IMR-90 (cell line): ENCODE results near the gene CCDC198. TPM values are rescaled to one million over a fixed set of nuclear protein-coding genes. Genes with fewer than 3 reads are reported as not detected.

Experiments used
- ATAC-seq: fragments of 200-7000 bp; cut with Tn5 transposase; 2 replicates; pipeline ENCODE4 v1.9.1; 2020; ENCODE audit warnings: low read depth, mild to moderate bottlenecking, moderate library complexity
- BruUV-seq: library from RNA; stranded (reverse); fragments of 400-500 nt; replicated peaks from 2 replicates; lab custom pipeline; 2021; lab: Mats Ljungman, UMichigan
- CTCF ChIA-PET: fragments of 300-600 bp; formaldehyde crosslinking; extraction: SDS; loops from one replicate; lab custom pipeline; 2021; ENCODE audit warnings: antibody characterized with exemption; lab: Yijun Ruan, JAX
- POLR2A ChIA-PET: fragments of 300-600 bp; sonication (Branson Sonifier 250); formaldehyde crosslinking; loops from one replicate; lab custom pipeline; 2022; ENCODE audit warnings: antibody characterized with exemption; ENCODE audit not compliant: unreplicated experiment; lab: Charles Lee
- DNase-seq: peaks from one replicate; pipeline ENCODE4 v3.0.0; 2013
- H2AFZ ChIP-seq: replicated peaks from 2 replicates; pipeline ENCODE3; 2013; ENCODE audit warnings: low read length, mild to moderate bottlenecking; ENCODE audit not compliant: poor library complexity
- H2AK5ac ChIP-seq: 2 replicates; pipeline ENCODE4 v1.6.1; 2013; ENCODE audit warnings: low read depth, low read length, inconsistent platforms
- H2AK9ac ChIP-seq: replicated peaks from 2 replicates; pipeline ENCODE3; 2013; ENCODE audit warnings: mild to moderate bottlenecking, low read depth, low read length, moderate library complexity; ENCODE audit not compliant: poor library complexity
- H2BK120ac ChIP-seq: 2 replicates; pipeline ENCODE4 v1.6.1; 2013; ENCODE audit warnings: low read depth, low read length, inconsistent platforms
- H2BK15ac ChIP-seq: 3 replicates; pipeline ENCODE4 v1.6.1; 2013; ENCODE audit warnings: low read depth, low read length, inconsistent platforms
- H2BK20ac ChIP-seq: 2 replicates; pipeline ENCODE4 v1.6.1; 2013; ENCODE audit warnings: low read depth, mild to moderate bottlenecking, inconsistent platforms, low read length, moderate library complexity
- H2BK5ac ChIP-seq: 2 replicates; pipeline ENCODE4 v1.6.1; 2013; ENCODE audit warnings: mild to moderate bottlenecking, low read depth, low read length, inconsistent platforms; ENCODE audit not compliant: poor library complexity, severe bottlenecking
- H3K14ac ChIP-seq: replicated peaks from 2 replicates; pipeline ENCODE4 v1.6.1; 2013; ENCODE audit warnings: low read depth, low read length, inconsistent platforms
- H3K18ac ChIP-seq: 2 replicates; pipeline ENCODE4 v1.6.1; 2013; ENCODE audit warnings: low read depth, low read length, control low read depth
- H3K23ac ChIP-seq: 2 replicates; pipeline ENCODE4 v1.6.1; 2013; ENCODE audit warnings: low read depth, low read length, inconsistent platforms
- H3K27ac ChIP-seq: 2 replicates; pipeline ENCODE4 v1.5.1; 2013; ENCODE audit warnings: mild to moderate bottlenecking, control low read depth, low read length; ENCODE audit not compliant: insufficient read depth
- H3K27me3 ChIP-seq: 2 replicates; pipeline ENCODE4 v1.6.1; 2013; ENCODE audit warnings: low read length; ENCODE audit not compliant: control insufficient read depth, insufficient read depth
- H3K36me3 ChIP-seq: 2 replicates; pipeline ENCODE4 v1.6.1; 2013; ENCODE audit warnings: low read length, mixed read lengths; ENCODE audit not compliant: control insufficient read depth, insufficient read depth
- H3K4ac ChIP-seq: 2 replicates; pipeline ENCODE4 v1.6.1; 2013; ENCODE audit warnings: low read depth, low read length, inconsistent platforms
- H3K4me1 ChIP-seq: 2 replicates; pipeline ENCODE4 v1.6.1; 2013; ENCODE audit warnings: low read length, mixed read lengths; ENCODE audit not compliant: control insufficient read depth, insufficient read depth
- H3K4me2 ChIP-seq: 2 replicates; pipeline ENCODE4 v1.6.1; 2013; ENCODE audit warnings: low read depth, mild to moderate bottlenecking, control low read depth, low read length, moderate library complexity
- H3K4me3 ChIP-seq: 2 replicates; pipeline ENCODE4 v1.5.1; 2013; ENCODE audit warnings: low read depth, mild to moderate bottlenecking, control low read depth, low read length, moderate library complexity; ENCODE audit not compliant: insufficient read depth
- H3K56ac ChIP-seq: 2 replicates; pipeline ENCODE4 v1.6.1; 2013; ENCODE audit warnings: low read length, inconsistent platforms; ENCODE audit not compliant: insufficient read depth; ENCODE audit errors: extremely low read depth
- H3K79me1 ChIP-seq, 2 experiments: 2 replicates each; pipeline ENCODE4 v1.6.1; 2013; ENCODE audit warnings: low read length in 2 of 2, inconsistent platforms in 1 of 2, low read depth in 1 of 2
- H3K9ac ChIP-seq: 2 replicates; pipeline ENCODE4 v1.6.1; 2013; ENCODE audit warnings: low read depth, low read length, control low read depth
- H3K9me1 ChIP-seq: 2 replicates; pipeline ENCODE4 v1.6.1; 2013; ENCODE audit warnings: low read length, inconsistent platforms; ENCODE audit not compliant: insufficient read depth
- H3K9me3 ChIP-seq: 2 replicates; pipeline ENCODE4 v1.6.1; 2013; ENCODE audit warnings: low read length; ENCODE audit not compliant: control insufficient read depth, insufficient read depth
- H4K20me1 ChIP-seq: 2 replicates; pipeline ENCODE4 v1.6.1; 2013; ENCODE audit warnings: low read length, inconsistent platforms; ENCODE audit not compliant: insufficient read depth
- H4K5ac ChIP-seq: 2 replicates; pipeline ENCODE4 v1.6.1; 2013; ENCODE audit warnings: mild to moderate bottlenecking, low read depth, low read length, control low read depth
- H4K8ac ChIP-seq, 2 experiments: 2 replicates each; pipeline ENCODE4 v1.6.1; 2013; ENCODE audit warnings: low read depth in 2 of 2, low read length in 2 of 2, control low read depth in 1 of 2, inconsistent platforms in 1 of 2
- H4K91ac ChIP-seq: 2 replicates; pipeline ENCODE4 v1.6.1; 2013; ENCODE audit warnings: low read depth, low read length, inconsistent platforms; ENCODE audit not compliant: insufficient read depth
- BHLHE40 ChIP-seq: fragments of 150-350 bp; IDR thresholded peaks from 2 replicates; pipeline ENCODE4 v1.6.1; 2016; ENCODE audit warnings: mild to moderate bottlenecking, low read depth, low read length
- CHD1 ChIP-seq: IDR thresholded peaks from 2 replicates; pipeline ENCODE4 v1.6.1; 2012; ENCODE audit warnings: low read depth, low read length, improper control_type of control experiment
- CTCF ChIP-seq: conservative IDR thresholded peaks from 2 replicates; pipeline ENCODE4 v1.5.1; 2012; ENCODE audit warnings: mild to moderate bottlenecking, low read depth, low read length, improper control_type of control experiment
- ELK1 ChIP-seq: fragments of 150-350 bp; IDR thresholded peaks from 2 replicates; pipeline ENCODE4 v1.6.1; 2016; ENCODE audit warnings: low read depth, mild to moderate bottlenecking, low read length, moderate library complexity, borderline replicate concordance
- FOS ChIP-seq: fragments of 150-350 bp; IDR thresholded peaks from 2 replicates; pipeline ENCODE4 v1.6.1; 2016; ENCODE audit warnings: low read depth, low read length
- MAZ ChIP-seq: IDR thresholded peaks from 2 replicates; pipeline ENCODE4 v1.6.1; 2012; ENCODE audit warnings: low read depth, mild to moderate bottlenecking, low read length, improper control_type of control experiment, moderate library complexity, borderline replicate concordance
- MXI1 ChIP-seq: IDR thresholded peaks from 2 replicates; pipeline ENCODE4 v1.6.1; 2012; ENCODE audit warnings: low read depth, mild to moderate bottlenecking, low read length, moderate library complexity, borderline replicate concordance
- NFE2L2 ChIP-seq: fragments of 150-350 bp; IDR thresholded peaks from 2 replicates; pipeline ENCODE4 v1.6.1; 2016; ENCODE audit warnings: low read depth, mild to moderate bottlenecking, low read length
- POLR2A ChIP-seq: IDR thresholded peaks from 2 replicates; pipeline ENCODE4 v1.6.1; 2012; ENCODE audit warnings: mild to moderate bottlenecking, low read depth, low read length
- RCOR1 ChIP-seq: IDR thresholded peaks from 2 replicates; pipeline ENCODE4 v1.6.1; 2012; ENCODE audit warnings: mild to moderate bottlenecking, low read length, improper control_type of control experiment; ENCODE audit not compliant: insufficient replicate concordance
- RFX5 ChIP-seq: IDR thresholded peaks from 2 replicates; pipeline ENCODE4 v1.8.0; 2012; ENCODE audit warnings: low read depth, mild to moderate bottlenecking, low read length, moderate library complexity
- SMC3 ChIP-seq: fragments of 150-350 bp; IDR thresholded peaks from 2 replicates; pipeline ENCODE4 v1.6.1; 2016; ENCODE audit warnings: low read depth, mild to moderate bottlenecking, antibody characterized with exemption, low read length, moderate library complexity
- WGBS, 2 experiments: methylation state at CpG; one replicate each; pipeline versions ENCODE4 v1.1.5 to v1.1.7; 2013; ENCODE audit warnings: missing lambda C conversion rate in 2 of 2; ENCODE audit not compliant: insufficient read length in 1 of 2; ENCODE audit errors: extremely low coverage in 2 of 2; 5-methylcytosine and 5-hydroxymethylcytosine counted together
- dilution Hi-C: fragments of 300-500 bp; cut with HindIII; formaldehyde crosslinking; loops from one replicate; pipeline ENCODE4 v1.14.3; 2018; ENCODE audit warnings: low sequenced_read_pairs; ENCODE audit not compliant: unreplicated experiment
- in situ Hi-C: fragments of 300-500 bp; cut with MboI; formaldehyde crosslinking; loops from 3 replicates; pipeline ENCODE4 v1.14.3; 2019; ENCODE audit warnings: low sequenced_read_pairs, inconsistent platforms, mixed read lengths
- intact Hi-C: fragments of 100-400 bp; cut with micrococcal nuclease; formaldehyde crosslinking; loops from 2 replicates; pipeline ENCODE4 v1.10.0; 2022
- polyA plus RNA-seq, 3 experiments: library from polyadenylated mRNA; depleted of rRNA; stranded (reverse); fragments of >200 nt; gene quantifications; 2 replicates each; pipeline ENCODE4 v1.2.3, GENCODE V29; 2012; ENCODE audit warnings: low replicate concordance in 1 of 3
- total RNA-seq: library from RNA; depleted of rRNA; stranded (reverse); fragments of >200 nt; gene quantifications from 2 replicates; pipeline ENCODE4 v1.2.3, GENCODE V29; 2012

CCDC198 gene
- total and polyA plus RNA-seq, 2 of the 4 experiments (the other 2 are of a cell fraction), result not detected

GRCh38 chr14:57508756-57509155 lies 15.1 kb upstream of the CCDC198 start:
- H3K4ac ChIP-seq, result no peak overlapping the region
- no peak overlapping the region for H4K91ac ChIP-seq
- H2BK5ac ChIP-seq, result no peak overlapping the region
- H2BK20ac ChIP-seq, result no peak overlapping the region
- no peak overlapping the region for H4K5ac ChIP-seq
- H3K9ac ChIP-seq, result no peak overlapping the region
- H2AFZ ChIP-seq, result no peak overlapping the region
- H4K8ac ChIP-seq, result no peak overlapping the region
- H2BK15ac ChIP-seq, result no peak overlapping the region
- TF ChIP-seq CHD1 (no peak), FOS (no peak), RCOR1 (no peak), POLR2A (no peak), MXI1 (no peak), NFE2L2 (no peak), ELK1 (no peak), SMC3 (no peak), CTCF (no peak), MAZ (no peak), RFX5 (no peak), BHLHE40 (no peak)
- no peak overlapping the region for H3K14ac ChIP-seq
- H3K18ac ChIP-seq, result no peak overlapping the region
- no peak overlapping the region for H2BK120ac ChIP-seq
- no peaks in the 10 kb centered on the region for H3K27me3 ChIP-seq
- no peak overlapping the region for H3K27ac ChIP-seq
- WGBS, 2 experiments, result 58% methylated on average over 2 of the region's 2 CpGs; no CpG with 5 or more reads in 1 of the 2 experiments
- dilution Hi-C loops, result no loop called here
- no TSS peak for BruUV-seq
- no peaks in the 10 kb centered on the region for H3K36me3 ChIP-seq
- no peak overlapping the region for H3K4me3 ChIP-seq
- ATAC-seq (no peak), DNase-seq (no peak)
- H2AK9ac ChIP-seq, result no peak overlapping the region
- in situ Hi-C loops, result no loop called here
- no peak overlapping the region for H3K4me2 ChIP-seq
- no peak overlapping the region for H3K23ac ChIP-seq
- POLR2A ChIA-PET, result no interaction called here
- CTCF ChIA-PET, result no interaction called here
- H3K56ac ChIP-seq, result no peak overlapping the region
- no peaks in the 10 kb centered on the region for H4K20me1 ChIP-seq
- H3K4me1 ChIP-seq, result no peaks in the 10 kb centered on the region
- H3K9me3 ChIP-seq, result 0 out of 2 replicates have a peak, but pooled peaks cover 2% of the 10 kb centered on the region
- no peaks in the 10 kb centered on the region for H3K9me1 ChIP-seq
- intact Hi-C loops, result loop anchor here (5.0 kb wide), 1 partner anchor 669 kb away; no protein-coding TSS in a partner anchor
- no peaks in the 10 kb centered on the region for H3K79me1 ChIP-seq
- no peak overlapping the region for H2AK5ac ChIP-seq
